Tibial artery (tissue), 4 donors: ENCODE data around the gene TUNAR.

Experiments used
- DNase-seq, 2 donors: peaks; one replicate each; pipeline ENCODE4 v3.0.0-alpha.2; 2019
- H3K27ac ChIP-seq, 2 donors: fragments of 200-600 bp; sonication (generic) in 1 of 2; 1 replicate in 1 of 2; 2 replicates in 1 of 2; pipeline ENCODE4 v1.5.1; 2018 to 2019; ENCODE audit warnings: mild to moderate bottlenecking in 1 of 2
- H3K27me3 ChIP-seq, 2 donors: fragments of 200-600 bp; sonication (generic) in 1 of 2; one replicate each; pipeline versions ENCODE4 v1.5.1 to v1.6.0; 2016 to 2019
- H3K36me3 ChIP-seq, 3 donors: fragments of 200-600 bp; sonication (generic) in 2 of 3; one replicate each; pipeline ENCODE4 v1.5.1; 2016 to 2019; ENCODE audit warnings: mild to moderate bottlenecking in 2 of 3
- H3K4me1 ChIP-seq, 4 donors: fragments of 200-600 bp; sonication (generic) in 2 of 4; 1 replicate in 3 of 4; 2 replicates in 1 of 4; pipeline ENCODE4 v1.5.1; 2016 to 2019
- H3K4me3 ChIP-seq, 2 donors: fragments of 200-600 bp; sonication (generic) in 1 of 2; 1 replicate in 1 of 2; 2 replicates in 1 of 2; pipeline ENCODE4 v1.5.1; 2018 to 2019; ENCODE audit warnings: mild to moderate bottlenecking in 2 of 2
- H3K9me3 ChIP-seq, 3 donors: fragments of 200-600 bp; sonication (generic) in 1 of 3; one replicate each; pipeline ENCODE4 v1.5.1; 2016 to 2019
- CTCF ChIP-seq, 2 experiments: fragments of 200-600 bp in 1 of 2; fragments of 450-650 bp in 1 of 2; IDR thresholded peaks; one replicate each; pipeline ENCODE4 v1.5.1; 2017 to 2019; ENCODE audit warnings: antibody characterized with exemption in 2 of 2, mild to moderate bottlenecking in 1 of 2, moderate library complexity in 1 of 2
- intact Hi-C: fragments of 100-400 bp; cut with DNase I; formaldehyde crosslinking; loops from one replicate; pipeline ENCODE4 v1.15.0; 2023; ENCODE audit warnings: low total_unique reads

Gene TUNAR

GRCh38 chr14:95915330-95915729 lies 38.7 kb downstream of the TUNAR start:
- no peak for TF ChIP-seq CTCF (IDR thresholded peaks at IDR 0.05)
- intact Hi-C loops: no loop called here
- no peak for DNase-seq
- H3K36me3 ChIP-seq: no peaks in the 10 kb centered on the region
- no peaks in the 10 kb centered on the region for H3K27me3 ChIP-seq
- no peak overlapping the region for H3K4me3 ChIP-seq
- no peak overlapping the region for H3K27ac ChIP-seq
- no peaks in the 10 kb centered on the region for H3K9me3 ChIP-seq
- H3K4me1 ChIP-seq: no peaks in the 10 kb centered on the region

- Histone ChIP-seq H3K4me3 (no peak overlapping the region), H3K27me3 (no peaks in the 10 kb centered on the region), H3K27ac (no peak overlapping the region), H3K4me1 (no peaks in the 10 kb centered on the region), H3K9me3 (no peaks in the 10 kb centered on the region), H3K36me3 (no peaks in the 10 kb centered on the region)
- no peak for DNase-seq
- TF ChIP-seq CTCF (IDR thresholded peaks at IDR 0.05): no peak
- intact Hi-C loops: no loop called here
Measured at GRCh38 chr14:95918466-95918865, 41.8 kb downstream of the TUNAR start.

- no peak overlapping the region for H3K4me3 ChIP-seq
- H3K27me3 ChIP-seq: no peaks in the 10 kb centered on the region
- H3K9me3 ChIP-seq: no peaks in the 10 kb centered on the region
- intact Hi-C loops: no loop called here
- H3K27ac ChIP-seq: no peak overlapping the region
- DNase-seq: no peak
- no peaks in the 10 kb centered on the region for H3K4me1 ChIP-seq
- no peak for TF ChIP-seq CTCF (IDR thresholded peaks at IDR 0.05)
- no peaks in the 10 kb centered on the region for H3K36me3 ChIP-seq
Measured at GRCh38 chr14:95920769-95921438, 44.3 kb downstream of the TUNAR start.

GRCh38 chr14:95922080-95922479 lies 45.4 kb downstream of the TUNAR start:
- intact Hi-C loops: no loop called here
- Histone ChIP-seq H3K4me3 (no peak overlapping the region), H3K27me3 (no peaks in the 10 kb centered on the region), H3K36me3 (no peaks in the 10 kb centered on the region), H3K4me1 (no peaks in the 10 kb centered on the region), H3K27ac (no peak overlapping the region), H3K9me3 (no peaks in the 10 kb centered on the region)
- no peak for DNase-seq
- TF ChIP-seq CTCF (IDR thresholded peaks at IDR 0.05): no peak

- H3K4me1 ChIP-seq: no peaks in the 10 kb centered on the region
- no peaks in the 10 kb centered on the region for H3K9me3 ChIP-seq
- H3K36me3 ChIP-seq: no peaks in the 10 kb centered on the region
- H3K4me3 ChIP-seq: no peak overlapping the region
- no peak for DNase-seq
- no peak overlapping the region for H3K27ac ChIP-seq
- intact Hi-C loops: no loop called here
- H3K27me3 ChIP-seq: peaks cover 0 to 9% of the 10 kb centered on the region in 2 donors
- TF ChIP-seq CTCF (IDR thresholded peaks at IDR 0.05): no peak
Measured at GRCh38 chr14:95928751-95929150, 52.1 kb downstream of the TUNAR start.

GRCh38 chr14:95931384-95931783 lies 54.8 kb downstream of the TUNAR start:
- no peaks in the 10 kb centered on the region for H3K4me1 ChIP-seq
- H3K27ac ChIP-seq: no peak overlapping the region
- intact Hi-C loops: no loop called here
- peaks cover 0 to 9% of the 10 kb centered on the region in 2 donors for H3K27me3 ChIP-seq
- H3K9me3 ChIP-seq: no peaks in the 10 kb centered on the region
- no peak for DNase-seq
- H3K4me3 ChIP-seq: no peak overlapping the region
- no peaks in the 10 kb centered on the region for H3K36me3 ChIP-seq
- no peak for TF ChIP-seq CTCF (IDR thresholded peaks at IDR 0.05)
